Pulmonary artery endothelial cell (primary cell): ENCODE data around the gene SLC6A3. TPM values are rescaled to one million over a fixed set of nuclear protein-coding genes. Genes with fewer than 3 reads are reported as not detected.
"Not testable (repeated sequence)": the region's sequence is repeated elsewhere in the genome, so short reads cannot be mapped to it uniquely, and the experiment has no call there.

ENCODE experiments used
- DNase-seq: peaks from one replicate; pipeline ENCODE4 v3.0.0-alpha.2; 2011; ENCODE audit warnings: low read depth, low spot score
- total RNA-seq: library from RNA; depleted of rRNA; stranded (reverse); fragments of >200 nt; gene quantifications from 2 replicates; pipeline ENCODE4 v1.2.3, GENCODE V29; 2014

Gene SLC6A3
- total RNA-seq, 1 donor from 2014 or later = not detected

DNA sequence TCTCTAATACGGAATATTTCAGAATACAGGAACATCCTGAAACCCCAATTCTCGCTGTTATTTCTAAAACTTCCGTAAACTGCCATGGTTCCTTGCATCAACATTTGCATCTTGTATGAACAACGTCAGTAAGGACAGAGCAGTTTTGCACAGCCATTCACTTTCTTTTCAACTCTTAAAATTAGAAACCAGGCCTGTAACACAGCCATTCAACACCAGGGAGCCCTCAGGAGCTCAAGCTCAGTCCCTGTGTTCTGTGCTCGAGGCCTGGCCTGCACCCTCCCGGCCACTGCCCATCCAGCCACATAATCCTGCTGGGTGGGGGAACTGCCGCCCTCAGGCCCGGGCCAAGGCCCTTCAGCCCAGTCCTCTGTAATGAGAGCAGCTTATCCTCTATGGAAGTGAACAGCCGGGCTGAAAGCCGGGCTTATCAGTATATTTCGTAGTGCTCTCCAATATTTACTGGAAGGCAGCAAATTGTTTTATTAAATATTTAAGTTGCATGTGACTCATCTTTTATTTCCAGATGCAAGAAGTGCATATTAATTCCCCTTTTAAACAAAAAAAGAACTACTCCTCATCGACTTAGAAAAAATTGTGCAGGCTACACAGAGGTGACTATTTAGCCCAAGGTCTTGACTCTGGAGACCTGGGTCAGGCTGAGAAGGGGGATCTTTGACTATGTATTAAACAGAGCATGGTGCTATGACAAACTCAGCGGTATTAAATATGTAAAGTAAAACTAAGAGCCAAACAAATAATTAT, 33.2 kb upstream of the SLC6A3 start:
- DNase-seq = no peak

DNA sequence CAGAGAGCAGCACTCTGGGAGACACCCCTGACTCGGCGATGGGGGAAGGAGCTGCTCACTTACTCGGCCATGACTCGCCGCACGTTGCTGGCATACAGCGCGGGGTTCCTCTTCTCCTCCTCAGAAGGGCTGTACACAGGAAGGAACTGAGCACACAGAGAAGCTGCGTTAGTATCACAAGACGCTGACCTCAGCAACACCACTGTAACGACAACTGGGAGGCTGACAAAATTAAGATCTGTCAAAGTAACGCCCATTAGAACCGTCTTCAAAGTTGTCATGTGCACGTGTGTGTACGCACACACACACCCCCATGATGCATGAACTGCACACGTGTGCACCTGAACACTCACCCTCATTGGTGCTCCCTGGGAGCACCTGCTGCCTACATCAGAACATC, 32.1 kb upstream of the SLC6A3 start:
- no peak for DNase-seq

DNA sequence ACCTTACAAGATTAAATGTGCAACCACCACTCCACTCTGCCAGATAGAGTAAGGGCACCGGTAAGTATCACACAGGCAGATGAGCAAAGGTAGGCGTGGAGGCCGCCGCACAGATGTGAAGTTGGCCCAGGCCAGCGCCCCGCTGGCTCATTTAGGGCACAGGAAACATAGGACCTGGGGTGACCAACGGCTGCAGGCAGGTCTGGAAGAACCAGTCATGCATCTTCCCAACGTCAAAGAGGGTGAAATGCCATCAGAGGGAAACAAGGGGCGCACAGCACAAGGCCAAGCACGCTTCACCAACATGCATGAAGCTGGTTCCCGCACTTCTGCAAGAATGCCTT, 31.7 kb upstream of the SLC6A3 start:
- DNase-seq = no peak

DNA sequence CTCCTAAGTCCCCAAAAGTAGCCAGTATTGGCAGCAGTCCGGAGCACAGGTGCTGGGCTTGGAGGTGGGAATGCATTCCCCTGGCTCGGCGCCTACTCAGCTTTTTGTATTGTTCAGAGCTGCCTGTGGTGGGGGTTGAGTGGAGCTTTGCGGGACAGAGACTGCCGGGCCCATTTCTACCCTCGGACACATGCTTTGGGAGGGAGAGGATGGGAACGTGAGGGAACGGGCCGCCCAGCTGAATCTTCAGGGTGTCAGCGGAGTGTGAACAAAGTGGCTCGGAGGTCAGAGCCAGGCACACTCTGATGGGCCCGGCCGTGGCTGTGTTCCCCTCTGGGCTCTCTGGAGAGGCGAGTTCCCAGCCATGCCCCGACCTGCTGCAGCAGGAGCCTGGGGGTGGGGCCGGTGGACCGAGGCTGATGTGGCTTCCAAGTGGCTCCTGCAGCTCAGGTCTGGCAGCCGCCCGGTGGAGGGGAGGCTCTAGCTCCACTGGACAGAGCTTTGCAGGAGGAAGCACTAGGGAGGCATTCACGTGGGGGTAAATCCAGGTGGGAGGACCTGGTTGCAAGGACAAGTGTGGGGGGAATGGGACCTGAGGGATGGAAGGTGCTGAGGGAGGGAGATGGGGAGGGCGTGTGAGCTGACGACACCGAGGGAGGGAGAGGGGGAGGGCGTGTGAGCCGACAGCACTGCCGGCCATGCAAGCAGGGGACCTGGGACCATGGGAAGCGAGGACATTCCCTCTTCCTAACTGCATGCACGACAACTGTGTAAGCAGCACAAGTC, 31.1 kb upstream of the SLC6A3 start:
- DNase-seq = no peak

DNA sequence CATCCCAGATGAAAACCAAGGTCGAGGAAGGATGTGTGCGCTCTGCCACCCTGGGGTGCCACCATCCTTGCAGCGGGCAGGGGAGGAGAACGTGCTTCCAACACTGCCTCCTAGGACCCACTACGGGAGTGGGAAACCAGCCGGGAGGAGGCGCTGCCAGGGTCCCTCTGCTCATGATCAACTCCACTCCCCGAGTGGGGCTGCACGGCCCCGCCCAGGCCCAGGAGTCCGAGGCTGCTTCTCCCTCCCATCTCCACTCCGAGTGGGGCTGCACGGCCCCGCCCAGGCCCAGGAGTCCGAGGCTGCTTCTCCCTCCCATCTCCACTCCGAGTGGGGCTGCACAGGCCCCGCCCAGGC, 30.3 kb upstream of the SLC6A3 start:
- not testable (repeated sequence) for DNase-seq

DNA sequence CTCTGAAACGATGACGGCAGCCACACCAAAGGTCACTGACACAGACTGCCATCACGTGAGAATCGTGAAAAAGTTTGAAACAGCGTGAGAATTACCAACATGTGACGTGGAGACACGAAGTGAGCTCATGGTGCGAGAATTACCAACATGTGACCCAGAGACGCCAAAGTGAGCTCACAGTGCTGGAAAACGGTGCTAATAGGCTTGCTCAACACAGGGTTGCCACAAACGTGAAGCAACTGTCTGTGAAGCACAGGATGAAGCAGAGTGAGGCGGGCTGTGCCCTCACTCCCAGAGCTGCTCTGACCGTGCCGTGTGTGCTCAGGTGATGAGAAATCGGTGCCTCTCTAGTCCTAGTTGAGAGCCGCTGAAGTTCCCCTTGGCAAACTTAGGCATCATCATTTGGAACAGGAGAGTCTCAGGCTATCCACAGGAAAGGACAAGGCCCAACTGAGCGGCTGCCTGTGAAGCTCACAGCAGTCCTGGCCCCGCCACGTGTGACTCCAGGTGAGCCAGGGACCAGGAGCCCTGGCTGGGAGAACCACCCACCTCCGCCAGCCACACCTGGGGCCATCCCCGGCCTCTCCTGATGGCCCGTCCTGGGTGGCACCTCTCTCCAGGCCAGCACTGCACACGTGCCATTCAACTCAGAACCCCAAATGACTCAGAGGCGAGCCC, 29.8 kb upstream of the SLC6A3 start:
- DNase-seq = no peak

DNA sequence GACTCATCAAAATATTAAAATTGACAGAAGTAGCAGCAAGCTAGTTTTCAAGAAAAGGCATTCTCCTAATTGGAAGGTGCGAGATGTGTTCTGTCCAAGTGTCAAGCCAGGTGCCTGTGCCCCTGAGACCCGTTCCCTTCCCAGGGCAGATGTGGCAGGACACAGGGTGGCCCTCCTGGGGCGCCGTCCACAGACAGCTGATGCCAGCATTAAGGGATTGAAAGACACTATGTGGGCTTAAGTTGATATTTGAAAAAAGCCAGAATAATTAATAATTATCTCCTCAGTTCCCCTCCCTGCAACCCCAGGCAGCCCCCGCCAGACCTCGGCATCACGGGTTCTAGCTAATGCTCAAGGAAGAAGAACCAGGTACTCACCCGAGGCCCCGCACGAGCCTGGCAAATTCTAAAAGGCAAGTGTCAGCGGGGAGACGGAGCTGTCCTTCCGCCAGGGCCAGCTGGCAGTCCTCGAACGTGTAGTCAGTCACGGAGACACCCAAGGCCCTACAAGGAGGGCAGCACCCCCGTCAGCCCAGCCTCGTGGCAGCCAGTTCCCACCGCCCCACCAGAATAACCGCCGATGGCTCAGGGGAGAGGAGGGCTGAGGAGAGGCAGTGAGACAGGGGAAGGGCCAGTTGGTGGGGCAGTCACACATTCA, 29.1 kb upstream of the SLC6A3 start:
- DNase-seq = no peak

DNA sequence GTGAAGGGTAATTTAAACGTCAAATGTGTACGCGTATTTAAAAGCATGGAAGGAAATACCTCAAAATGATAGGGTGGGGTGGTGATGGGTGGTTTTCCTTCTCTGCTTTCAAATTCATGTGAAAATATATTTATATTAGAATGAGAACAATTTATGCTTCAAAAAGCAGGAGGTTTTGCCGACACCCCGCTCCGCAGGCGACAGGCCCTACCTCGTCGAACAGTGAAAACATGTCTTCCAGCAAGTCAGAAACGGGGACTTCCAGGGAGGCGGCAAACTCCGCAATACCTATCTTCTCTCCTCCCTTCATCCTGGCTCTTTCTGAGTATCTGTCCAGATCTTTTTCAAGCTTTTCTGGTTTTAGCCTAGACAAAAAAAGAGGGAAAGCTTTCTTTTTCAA, 28.5 kb upstream of the SLC6A3 start:
- no peak for DNase-seq

DNA sequence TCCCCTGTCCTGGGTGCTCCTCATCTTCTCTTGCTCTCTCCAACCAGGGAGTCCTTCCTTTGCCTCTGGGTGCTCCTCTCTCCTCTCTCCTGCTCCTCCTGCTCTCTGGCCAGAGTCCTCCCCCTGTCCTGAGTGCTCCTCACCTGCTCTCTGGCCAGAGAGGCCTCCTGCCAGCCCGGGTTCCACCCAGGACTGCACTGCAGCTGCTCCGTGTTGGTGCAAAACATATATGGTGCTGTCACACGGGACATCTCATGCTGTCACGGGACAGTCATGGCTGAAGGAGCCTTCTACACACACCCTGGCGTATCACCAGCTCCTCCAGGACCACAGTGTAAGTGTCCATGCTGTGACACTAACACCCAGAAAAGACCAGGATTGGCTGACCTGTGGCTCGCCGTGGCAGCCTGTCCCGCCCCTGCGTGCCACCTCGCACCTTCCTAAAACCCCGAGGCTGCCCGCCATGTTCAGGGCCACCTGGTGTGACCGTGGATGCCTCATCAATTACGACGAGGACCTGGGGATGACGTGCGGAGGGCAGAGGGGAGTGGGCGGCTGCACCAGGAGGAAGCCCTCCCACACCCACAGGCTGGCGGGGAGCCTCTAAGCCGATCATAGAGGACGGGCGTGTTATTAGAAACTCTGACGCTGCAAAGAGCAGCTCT, 27.9 kb upstream of the SLC6A3 start:
- DNase-seq = no peak

DNA sequence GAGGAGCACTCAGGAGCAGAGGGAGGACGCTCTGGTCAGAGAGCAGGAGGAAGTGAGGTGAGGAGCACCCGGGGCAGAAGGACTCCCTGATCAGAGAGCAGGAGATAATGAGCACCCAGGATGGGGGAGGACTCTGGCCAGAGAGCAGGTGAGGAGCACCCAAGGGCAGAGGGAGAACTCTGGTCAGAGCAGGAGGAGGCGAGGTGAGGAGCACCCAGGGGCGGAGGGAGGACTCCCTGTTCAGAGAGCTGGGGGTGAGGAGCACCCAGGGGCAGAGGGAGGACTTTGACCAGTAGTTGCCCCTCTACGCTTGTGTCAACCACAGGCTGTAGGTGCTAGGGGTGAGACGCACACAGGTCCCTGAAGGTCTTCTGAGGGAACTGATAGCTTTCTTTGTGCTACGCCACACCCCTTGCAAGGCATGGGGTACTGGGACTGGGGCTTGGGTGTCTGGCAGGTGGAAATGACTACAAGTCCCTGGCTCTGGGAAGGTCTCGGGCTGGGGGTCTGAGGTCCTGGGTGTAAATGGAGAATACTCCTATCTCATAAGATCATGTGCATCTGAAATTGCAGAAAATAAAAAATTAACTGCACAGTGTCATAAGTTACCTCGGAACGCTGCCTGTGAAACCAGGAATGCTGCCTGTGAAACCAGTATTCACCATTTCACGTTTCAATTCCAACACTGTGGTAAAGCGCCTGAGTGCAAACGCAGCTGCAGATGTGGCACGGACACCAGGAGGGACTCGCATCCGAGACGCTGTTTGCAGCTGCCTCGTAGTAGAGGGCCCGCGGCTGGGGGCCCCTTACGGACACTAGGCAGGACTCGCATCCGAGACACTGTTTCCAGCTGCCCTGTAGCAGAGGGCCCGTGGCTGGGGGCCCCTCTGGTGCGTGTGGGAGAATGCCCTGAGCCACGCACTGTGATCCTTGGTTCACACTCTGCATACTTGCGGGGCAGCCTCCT, 27.0 kb upstream of the SLC6A3 start:
- DNase-seq = no peak

DNA sequence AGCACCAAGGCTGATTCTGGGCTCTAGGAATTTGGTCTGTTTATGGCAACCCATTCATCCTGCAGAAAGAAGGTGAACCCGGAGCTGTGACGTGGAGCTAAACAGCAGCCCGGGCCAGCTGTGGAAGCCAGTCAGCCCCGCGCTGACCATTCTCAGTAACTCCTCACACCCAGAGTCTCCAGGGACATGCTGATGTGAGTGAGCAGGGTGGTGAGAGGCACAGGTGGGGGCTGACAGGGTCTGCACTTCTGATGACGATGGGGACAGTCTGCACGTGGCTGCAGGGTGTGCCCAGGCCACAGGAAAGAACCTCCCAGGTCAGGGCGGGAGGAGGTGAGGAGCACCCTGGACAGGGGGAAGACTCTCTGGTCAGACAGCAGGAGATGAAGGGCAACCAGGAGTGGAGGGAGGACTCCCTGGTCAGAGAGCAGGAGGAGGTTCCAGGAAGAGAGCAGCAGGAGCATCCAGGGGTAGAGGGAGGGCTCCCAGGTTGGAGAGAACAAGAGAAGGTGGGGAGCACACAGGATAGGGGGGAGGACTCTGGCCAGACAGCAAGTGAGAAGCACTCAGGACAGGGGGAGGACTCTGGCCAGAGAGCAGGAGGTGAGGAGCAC, 26.1 kb upstream of the SLC6A3 start:
- no peak for DNase-seq

DNA sequence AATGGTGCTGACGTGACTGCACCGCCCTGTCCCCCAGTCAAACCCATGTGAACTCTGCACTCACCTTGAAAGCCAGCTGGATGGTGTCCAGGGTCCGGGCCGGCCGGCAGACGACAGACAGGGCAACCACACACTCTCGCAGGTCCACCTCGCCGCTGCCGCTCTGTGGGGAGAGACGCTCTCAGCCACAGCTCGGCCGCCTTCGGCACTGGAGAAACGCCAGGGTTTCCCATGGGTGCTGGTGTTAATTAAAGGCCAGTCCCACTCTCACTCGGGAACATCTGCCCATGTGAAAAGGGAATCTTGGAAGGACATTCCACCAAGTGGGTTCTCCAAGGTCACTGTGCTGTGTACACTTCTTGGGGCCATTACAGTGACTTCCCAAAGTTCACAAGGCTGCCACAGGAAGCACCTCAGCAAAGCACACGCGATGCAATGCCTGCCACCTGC, 25.5 kb upstream of the SLC6A3 start:
- no peak for DNase-seq

DNA sequence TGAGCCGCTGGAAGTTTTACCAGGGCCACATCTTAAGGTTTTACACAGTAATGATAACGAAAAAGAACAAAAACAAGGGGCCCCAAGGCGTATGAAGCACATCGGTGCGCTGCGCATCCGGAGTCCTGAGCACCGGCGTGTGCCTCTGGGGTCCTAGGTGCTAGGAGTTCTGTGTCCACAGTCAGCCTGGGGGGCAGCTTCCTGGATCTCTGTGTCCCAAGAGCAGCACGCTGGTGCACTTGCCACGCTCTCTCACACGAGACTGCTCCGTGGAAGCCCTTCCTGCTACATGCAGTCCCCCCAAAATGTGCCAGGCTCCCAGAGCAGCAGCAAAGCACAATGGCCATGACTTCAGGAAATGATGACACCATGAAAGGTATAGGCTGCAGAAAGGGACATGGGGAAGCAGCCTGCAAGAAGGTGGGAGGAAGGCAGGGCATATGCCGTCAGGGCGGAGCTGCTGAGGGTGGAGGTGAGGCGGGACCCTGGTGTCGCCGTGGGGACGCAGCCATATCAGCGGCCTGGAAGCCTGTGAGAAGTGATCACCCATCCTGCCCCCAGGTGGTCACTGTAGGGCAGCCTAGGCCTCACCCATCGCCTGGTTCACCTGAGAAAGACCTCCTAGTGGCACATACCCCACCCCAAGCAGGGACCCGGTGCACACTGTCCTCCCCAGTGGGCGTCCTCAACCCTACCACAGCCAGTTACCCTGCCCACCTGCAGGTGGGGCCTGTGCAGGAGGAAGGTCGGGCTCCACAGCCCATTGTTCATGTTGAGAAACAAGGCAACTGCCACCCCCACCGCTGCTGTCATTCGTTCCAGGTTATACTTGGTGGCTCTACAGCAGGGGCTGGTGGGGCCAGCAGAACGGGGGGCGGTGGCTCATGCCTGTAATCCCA, 23.6 kb upstream of the SLC6A3 start:
- no peak for DNase-seq

DNA sequence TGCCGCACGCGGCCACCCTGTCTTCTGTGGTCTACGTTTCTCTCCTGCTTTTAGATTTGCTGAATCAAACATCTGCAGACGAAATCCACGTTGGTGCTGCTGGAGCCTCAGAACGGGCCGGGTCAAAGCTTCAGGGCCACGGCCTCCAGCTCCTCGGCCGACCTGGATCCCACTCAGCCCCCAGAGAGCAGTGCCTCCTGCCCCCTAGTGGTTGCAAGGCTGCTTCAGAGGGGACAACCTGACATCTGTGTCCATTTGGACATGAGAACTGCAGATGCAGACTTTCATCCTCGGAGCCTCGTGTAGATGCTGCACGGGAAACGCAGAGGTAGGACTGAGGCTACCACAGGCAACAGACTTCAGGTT, 23.0 kb upstream of the SLC6A3 start:
- DNase-seq = no peak

DNA sequence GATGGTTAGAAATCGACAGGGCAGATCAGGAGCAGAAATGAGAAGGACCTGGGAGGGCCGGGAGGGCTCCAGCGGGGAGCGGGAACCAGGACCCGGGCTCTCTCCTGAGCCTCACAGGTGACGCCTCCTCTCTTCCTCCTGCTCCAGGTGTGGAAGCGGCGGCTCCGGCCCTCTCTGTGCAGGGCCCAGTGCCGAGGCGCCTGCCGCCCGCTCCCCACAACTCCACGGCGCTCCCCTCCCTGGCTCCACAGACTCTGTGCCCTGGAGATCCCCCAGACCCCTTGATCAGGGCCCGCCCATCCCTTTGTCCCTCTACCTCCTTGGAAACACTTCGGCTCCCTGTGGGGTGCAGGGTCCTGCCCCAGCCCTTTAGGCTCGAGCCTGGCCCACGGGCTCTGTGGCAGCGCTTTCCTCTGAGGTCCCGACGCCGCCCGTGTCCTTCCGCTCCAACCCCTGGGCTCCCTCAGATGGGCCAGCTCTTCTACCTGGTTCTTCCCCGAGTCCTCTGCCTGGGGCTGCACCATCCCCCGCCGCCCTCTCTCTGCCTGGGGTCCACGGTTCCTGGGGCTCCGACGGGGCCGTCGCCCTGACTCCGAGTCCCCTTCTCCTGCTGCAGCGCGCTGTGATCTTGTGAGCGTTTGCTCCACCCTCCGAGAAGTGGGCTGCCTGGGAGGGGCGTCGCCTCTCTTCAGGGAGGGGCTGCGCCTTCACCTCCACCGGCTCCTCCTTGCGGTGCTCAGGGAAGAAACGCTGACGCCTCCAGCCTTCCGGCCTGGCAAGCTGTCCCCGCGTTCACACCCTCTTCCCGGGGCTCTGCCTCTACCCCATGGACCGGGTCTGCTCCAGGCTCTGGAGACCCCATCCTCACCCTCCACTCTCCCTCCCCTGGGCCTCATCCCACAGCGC, 22.4 kb upstream of the SLC6A3 start:
- no peak for DNase-seq

DNA sequence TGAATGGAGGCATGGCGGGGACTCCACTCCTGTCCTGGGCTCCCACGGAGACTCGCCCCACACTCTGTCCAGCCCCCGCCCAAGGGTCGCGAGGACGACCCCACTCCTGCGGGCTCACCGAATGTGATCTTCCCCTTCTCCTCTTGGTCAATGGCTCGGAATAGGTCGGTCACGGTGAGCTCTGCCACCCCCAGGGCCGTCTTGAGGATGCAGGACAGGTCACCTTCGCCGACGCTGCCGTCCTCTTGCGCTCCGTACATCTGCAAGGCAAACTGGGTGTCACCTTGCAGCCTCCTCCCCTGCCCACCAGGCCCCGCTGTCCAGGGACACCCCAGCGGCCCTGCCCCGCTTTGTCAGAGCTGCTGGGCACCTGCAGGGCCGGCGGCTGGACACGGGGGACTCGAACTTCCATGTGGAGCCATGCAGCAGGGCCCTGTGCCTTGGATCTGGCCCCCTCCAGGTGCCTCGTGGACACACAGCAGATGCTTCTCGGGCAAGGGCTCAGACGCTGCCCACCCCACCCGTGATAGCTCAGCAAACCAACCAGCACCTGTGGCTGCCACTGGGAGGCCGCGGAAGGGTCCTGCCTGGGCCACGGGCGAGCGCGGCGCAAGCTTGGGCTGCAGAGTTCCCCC, 21.5 kb upstream of the SLC6A3 start:
- no peak for DNase-seq

DNA sequence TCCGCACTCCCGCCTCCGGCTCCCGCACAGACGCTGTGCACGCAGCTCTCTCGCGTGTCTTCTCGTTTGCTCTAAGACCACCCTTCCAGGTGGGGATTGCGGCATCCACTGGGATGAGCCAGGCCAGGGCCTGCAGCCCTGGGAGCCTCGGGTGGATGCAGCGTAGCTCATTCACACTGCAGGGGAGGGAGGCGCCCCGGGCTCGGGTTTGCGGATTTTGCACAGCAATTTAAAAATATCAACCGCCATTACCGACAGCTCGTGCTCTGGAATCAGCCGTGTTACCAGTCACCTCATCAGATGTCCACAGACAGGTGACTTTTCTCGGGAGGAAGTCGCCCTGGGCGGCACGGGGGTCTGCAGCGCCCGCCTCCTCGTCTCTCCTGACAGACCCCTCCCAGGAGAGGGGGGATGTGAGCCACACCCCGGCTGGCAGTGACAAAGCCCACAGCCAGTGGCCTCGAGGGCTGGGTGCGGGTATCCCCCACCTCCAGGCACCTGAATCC, 20.8 kb upstream of the SLC6A3 start:
- DNase-seq = no peak
